Hepatocyte (in vitro differentiated cells): Measurements from ENCODE around the gene STK10.

ENCODE experiments used
- CTCF ChIP-seq: fragments of 200-600 bp; sonication (generic); IDR thresholded peaks from 2 replicates; pipeline ENCODE4 v1.5.1; 2016; ENCODE audit warnings: antibody characterized with exemption, mild to moderate bottlenecking; ENCODE audit not compliant: poor library complexity
- EZH2 ChIP-seq: fragments of 200-600 bp; sonication (generic); IDR thresholded peaks from 2 replicates; pipeline ENCODE4 v1.6.1; 2016; ENCODE audit warnings: antibody characterized with exemption, mild to moderate bottlenecking, borderline replicate concordance

DNA sequence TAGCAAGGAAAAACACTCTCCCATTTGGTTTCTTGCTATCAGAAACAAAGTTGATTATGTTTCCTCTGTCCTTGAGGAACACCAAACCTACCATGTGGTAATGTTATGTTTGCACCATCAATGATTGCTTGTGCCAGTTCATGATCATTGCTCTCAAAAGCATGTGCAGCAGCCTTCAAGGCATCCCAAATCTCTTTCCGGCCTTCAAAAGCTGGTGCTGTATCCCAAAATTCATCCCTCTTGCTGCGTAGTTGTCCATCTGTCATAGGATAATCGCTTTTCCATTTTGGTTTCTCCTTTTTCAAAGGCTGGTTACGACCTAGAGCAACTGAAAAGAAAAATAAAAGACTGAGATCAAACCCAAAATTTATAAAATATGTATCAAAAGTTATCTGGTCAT, 46.0 kb upstream of the STK10 start:
- TF ChIP-seq CTCF (no peak), EZH2 (no peak)
